ENCODE results near the gene ABCC2.

DNA sequence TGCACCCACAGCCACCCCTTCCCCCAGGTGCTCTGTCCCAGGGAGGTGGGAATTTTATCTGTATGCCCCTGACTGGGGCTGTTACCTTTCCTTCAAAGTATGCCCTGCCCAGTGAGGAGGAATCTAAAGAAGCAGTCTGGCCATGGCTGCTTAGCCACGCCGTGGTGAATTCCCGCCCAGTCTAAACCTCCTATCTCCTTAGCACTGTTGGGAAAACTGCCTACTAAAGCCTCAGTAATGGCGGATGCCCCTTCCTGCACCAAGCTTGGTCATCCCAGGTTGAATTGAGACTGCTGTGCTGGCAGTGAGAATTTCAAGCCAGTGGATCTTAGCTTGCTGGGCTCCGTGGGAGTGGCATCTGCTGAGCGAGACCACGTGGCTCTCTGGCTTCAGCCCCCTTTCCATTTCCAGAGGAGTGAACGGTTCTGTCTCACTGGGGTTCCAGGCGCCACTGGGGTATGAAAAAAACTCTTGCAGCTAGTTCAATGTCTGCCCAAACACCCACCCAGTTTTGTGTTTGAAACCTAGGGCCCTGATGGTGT, 87.2 kb downstream of the ABCC2 start:
- TF ChIP-seq, protein P1, sequence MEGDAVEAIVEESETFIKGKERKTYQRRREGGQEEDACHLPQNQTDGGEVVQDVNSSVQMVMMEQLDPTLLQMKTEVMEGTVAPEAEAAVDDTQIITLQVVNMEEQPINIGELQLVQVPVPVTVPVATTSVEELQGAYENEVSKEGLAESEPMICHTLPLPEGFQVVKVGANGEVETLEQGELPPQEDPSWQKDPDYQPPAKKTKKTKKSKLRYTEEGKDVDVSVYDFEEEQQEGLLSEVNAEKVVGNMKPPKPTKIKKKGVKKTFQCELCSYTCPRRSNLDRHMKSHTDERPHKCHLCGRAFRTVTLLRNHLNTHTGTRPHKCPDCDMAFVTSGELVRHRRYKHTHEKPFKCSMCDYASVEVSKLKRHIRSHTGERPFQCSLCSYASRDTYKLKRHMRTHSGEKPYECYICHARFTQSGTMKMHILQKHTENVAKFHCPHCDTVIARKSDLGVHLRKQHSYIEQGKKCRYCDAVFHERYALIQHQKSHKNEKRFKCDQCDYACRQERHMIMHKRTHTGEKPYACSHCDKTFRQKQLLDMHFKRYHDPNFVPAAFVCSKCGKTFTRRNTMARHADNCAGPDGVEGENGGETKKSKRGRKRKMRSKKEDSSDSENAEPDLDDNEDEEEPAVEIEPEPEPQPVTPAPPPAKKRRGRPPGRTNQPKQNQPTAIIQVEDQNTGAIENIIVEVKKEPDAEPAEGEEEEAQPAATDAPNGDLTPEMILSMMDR (conservative IDR thresholded peaks at IDR 0.05 in 1 of 2, IDR thresholded peaks at IDR 0.05 in 1 of 2; ENCODE audit: extremely low read depth in 1 of 2, insufficient read depth in 1 of 2, low read depth in 1 of 2, low read length in 2 of 2) = no peak
- no peak for TF ChIP-seq EZH2 (IDR thresholded peaks at IDR 0.05; ENCODE audit: borderline replicate concordance, low read length)

All from mammary epithelial cell (primary cell).